ENCODE data around the gene LRPPRC. TPM values are rescaled to one million over a fixed set of nuclear protein-coding genes. Genes with fewer than 3 reads are reported as not detected.

LRPPRC gene
- total RNA-seq, 1 experiment from 2014 or later, result 82.7 TPM

DNA sequence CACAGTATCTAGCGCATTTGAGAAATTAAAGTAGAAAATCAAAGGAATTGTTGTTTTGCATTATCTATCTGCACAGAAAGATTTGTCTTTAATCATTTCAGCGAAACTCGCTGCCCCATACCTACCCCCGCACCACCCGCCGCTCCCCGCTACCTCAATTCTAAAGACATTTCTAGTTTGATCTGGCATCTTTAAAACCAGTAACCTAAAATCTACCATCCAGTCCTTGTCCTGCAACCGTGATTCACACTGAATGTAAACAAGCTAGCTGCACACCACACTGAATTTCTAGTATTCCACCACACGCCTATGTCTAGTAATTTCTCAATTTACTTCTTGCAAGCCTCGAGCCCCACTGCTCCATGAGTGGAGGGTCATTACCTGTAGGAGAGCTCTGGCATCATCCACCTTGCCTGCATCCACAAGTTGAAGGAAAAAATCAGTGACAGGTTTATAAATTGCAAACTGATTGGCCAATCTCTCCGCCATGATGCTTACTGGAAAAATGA is 96.9 kb downstream of the LRPPRC start:
- no peak for DNase-seq
- peaks cover 46% of the 10 kb centered on the region for H3K36me3 ChIP-seq (ENCODE audit: insufficient read depth, low read length)
- no peak overlapping the region for H3K9ac ChIP-seq (ENCODE audit: low read length)
- H3K4me2 ChIP-seq (ENCODE audit: low read depth, low read length, poor library complexity, severe bottlenecking), result no peak overlapping the region
- no peak overlapping the region for H3K4me3 ChIP-seq (ENCODE audit: low read length)
- no peaks in the 10 kb centered on the region for H4K20me1 ChIP-seq (ENCODE audit: insufficient read depth, low read depth, low read length)
- H3K79me2 ChIP-seq (ENCODE audit: low read length), result peaks cover 15% of the 10 kb centered on the region
- H3K4me1 ChIP-seq (ENCODE audit: low read length), result no peaks in the 10 kb centered on the region
- H3K9me2 ChIP-seq (replicated peaks; ENCODE audit: insufficient read depth, low read length), result no peaks in the 10 kb centered on the region
- H2AFZ ChIP-seq (ENCODE audit: low read length), result no peak overlapping the region
- H3K9me3 ChIP-seq (ENCODE audit: low read length), result no peaks in the 10 kb centered on the region
- no peaks in the 10 kb centered on the region for H3K27me3 ChIP-seq (ENCODE audit: low read length)
- no peak overlapping the region for H3K27ac ChIP-seq (ENCODE audit: low read length)

- peaks cover 52% of the 10 kb centered on the region for H3K36me3 ChIP-seq (ENCODE audit: insufficient read depth, low read length)
Measured at GRCh38 chr2:43898134-43898837, 97.5 kb downstream of the LRPPRC start.

DNA sequence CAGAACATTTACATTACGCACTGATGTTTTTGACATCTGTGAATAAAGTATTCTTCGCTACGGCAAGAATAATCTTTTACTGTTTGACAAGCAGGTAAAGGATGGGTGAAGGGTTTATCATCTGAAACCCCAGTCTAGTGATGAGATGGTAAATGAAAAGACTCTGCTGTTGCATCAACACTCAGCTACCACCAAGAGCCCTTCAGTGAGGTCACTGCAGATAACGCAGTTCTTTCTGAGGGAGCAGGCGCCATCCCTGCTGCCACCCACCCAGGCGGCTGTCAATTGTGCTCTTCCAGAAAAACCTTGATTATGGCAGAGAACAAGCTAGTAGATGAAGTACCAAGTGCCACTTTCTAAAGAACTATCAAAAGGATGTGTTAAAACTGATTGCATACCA is 98.3 kb downstream of the LRPPRC start:
- DNase-seq, result no peak
- H3K36me3 ChIP-seq (ENCODE audit: insufficient read depth, low read length), result peaks cover 59% of the 10 kb centered on the region
- no peaks in the 10 kb centered on the region for H3K4me1 ChIP-seq (ENCODE audit: low read length)
- no peak overlapping the region for H3K27ac ChIP-seq (ENCODE audit: low read length)
- no peaks in the 10 kb centered on the region for H4K20me1 ChIP-seq (ENCODE audit: insufficient read depth, low read depth, low read length)
- no peaks in the 10 kb centered on the region for H3K9me3 ChIP-seq (ENCODE audit: low read length)
- no peak overlapping the region for H3K9ac ChIP-seq (ENCODE audit: low read length)
- H3K4me2 ChIP-seq (ENCODE audit: low read depth, low read length, poor library complexity, severe bottlenecking), result no peak overlapping the region
- H2AFZ ChIP-seq (ENCODE audit: low read length), result no peak overlapping the region
- no peaks in the 10 kb centered on the region for H3K9me2 ChIP-seq (replicated peaks; ENCODE audit: insufficient read depth, low read length)
- no peak overlapping the region for H3K4me3 ChIP-seq (ENCODE audit: low read length)
- H3K79me2 ChIP-seq (ENCODE audit: low read length), result peaks cover 7% of the 10 kb centered on the region
- no peaks in the 10 kb centered on the region for H3K27me3 ChIP-seq (ENCODE audit: low read length)

More at GRCh38 chr2:43898134-43898837, 97.5 kb downstream of the LRPPRC start:
- Histone ChIP-seq H3K9me3 (ENCODE audit: low read length) (no peaks in the 10 kb centered on the region), H3K9ac (ENCODE audit: low read length) (no peak overlapping the region), H4K20me1 (ENCODE audit: insufficient read depth, low read depth, low read length) (no peaks in the 10 kb centered on the region), H3K9me2 (replicated peaks; ENCODE audit: insufficient read depth, low read length) (no peaks in the 10 kb centered on the region), H3K79me2 (ENCODE audit: low read length) (peaks cover 14% of the 10 kb centered on the region), H3K4me2 (ENCODE audit: low read depth, low read length, poor library complexity, severe bottlenecking) (no peak overlapping the region), H3K27me3 (ENCODE audit: low read length) (no peaks in the 10 kb centered on the region), H2AFZ (ENCODE audit: low read length) (no peak overlapping the region), H3K4me1 (ENCODE audit: low read length) (no peaks in the 10 kb centered on the region), H3K27ac (ENCODE audit: low read length) (no peak overlapping the region), H3K4me3 (ENCODE audit: low read length) (no peak overlapping the region)
- no peak for DNase-seq

GRCh38 chr2:43896906-43897305 is 98.9 kb downstream of the LRPPRC start:
- no peak overlapping the region for H3K4me3 ChIP-seq (ENCODE audit: low read length)
- H3K4me1 ChIP-seq (ENCODE audit: low read length), result no peaks in the 10 kb centered on the region
- H3K79me2 ChIP-seq (ENCODE audit: low read length), result peaks cover 4% of the 10 kb centered on the region
- no peaks in the 10 kb centered on the region for H3K27me3 ChIP-seq (ENCODE audit: low read length)
- H4K20me1 ChIP-seq (ENCODE audit: insufficient read depth, low read depth, low read length), result no peaks in the 10 kb centered on the region
- no peak overlapping the region for H3K9ac ChIP-seq (ENCODE audit: low read length)
- no peaks in the 10 kb centered on the region for H3K9me2 ChIP-seq (replicated peaks; ENCODE audit: insufficient read depth, low read length)
- H3K4me2 ChIP-seq (ENCODE audit: low read depth, low read length, poor library complexity, severe bottlenecking), result no peak overlapping the region
- H3K9me3 ChIP-seq (ENCODE audit: low read length), result no peaks in the 10 kb centered on the region
- H3K36me3 ChIP-seq (ENCODE audit: insufficient read depth, low read length), result peaks cover 61% of the 10 kb centered on the region
- H3K27ac ChIP-seq (ENCODE audit: low read length), result no peak overlapping the region
- no peak overlapping the region for H2AFZ ChIP-seq (ENCODE audit: low read length)
- DNase-seq, result no peak

GRCh38 chr2:43894743-43895142 is 101.0 kb downstream of the LRPPRC start:
- no peak for DNase-seq
- Histone ChIP-seq H3K9me3 (ENCODE audit: low read length) (no peaks in the 10 kb centered on the region), H3K9ac (ENCODE audit: low read length) (no peak overlapping the region), H2AFZ (ENCODE audit: low read length) (no peak overlapping the region), H3K4me3 (ENCODE audit: low read length) (no peak overlapping the region), H3K27me3 (ENCODE audit: low read length) (no peaks in the 10 kb centered on the region), H3K79me2 (ENCODE audit: low read length) (no peaks in the 10 kb centered on the region), H3K36me3 (ENCODE audit: insufficient read depth, low read length) (peaks cover 58% of the 10 kb centered on the region; the same call in 1 of the 2 replicates), H3K9me2 (replicated peaks; ENCODE audit: insufficient read depth, low read length) (no peaks in the 10 kb centered on the region), H3K4me2 (ENCODE audit: low read depth, low read length, poor library complexity, severe bottlenecking) (no peak overlapping the region), H3K4me1 (ENCODE audit: low read length) (no peaks in the 10 kb centered on the region), H4K20me1 (ENCODE audit: insufficient read depth, low read depth, low read length) (no peaks in the 10 kb centered on the region), H3K27ac (ENCODE audit: low read length) (no peak overlapping the region)

- no peaks in the 10 kb centered on the region for H3K79me2 ChIP-seq (ENCODE audit: low read length)
- no peaks in the 10 kb centered on the region for H3K9me2 ChIP-seq (replicated peaks; ENCODE audit: insufficient read depth, low read length)
- no peak overlapping the region for H3K4me2 ChIP-seq (ENCODE audit: low read depth, low read length, poor library complexity, severe bottlenecking)
- H3K4me3 ChIP-seq (ENCODE audit: low read length), result no peak overlapping the region
- no peak overlapping the region for H3K9ac ChIP-seq (ENCODE audit: low read length)
- peaks cover 61% of the 10 kb centered on the region for H3K36me3 ChIP-seq (ENCODE audit: insufficient read depth, low read length)
- H2AFZ ChIP-seq (ENCODE audit: low read length), result no peak overlapping the region
- no peaks in the 10 kb centered on the region for H3K9me3 ChIP-seq (ENCODE audit: low read length)
- DNase-seq, result no peak
- no peak overlapping the region for H3K27ac ChIP-seq (ENCODE audit: low read length)
- H3K4me1 ChIP-seq (ENCODE audit: low read length), result no peaks in the 10 kb centered on the region
- no peaks in the 10 kb centered on the region for H4K20me1 ChIP-seq (ENCODE audit: insufficient read depth, low read depth, low read length)
- H3K27me3 ChIP-seq (ENCODE audit: low read length), result no peaks in the 10 kb centered on the region
Measured at GRCh38 chr2:43890855-43891254, 104.9 kb downstream of the LRPPRC start.

GRCh38 chr2:43889416-43889815 is 106.4 kb downstream of the LRPPRC start:
- no peak overlapping the region for H3K4me3 ChIP-seq (ENCODE audit: low read length)
- peaks cover 54% of the 10 kb centered on the region for H3K36me3 ChIP-seq (ENCODE audit: insufficient read depth, low read length)

DNA sequence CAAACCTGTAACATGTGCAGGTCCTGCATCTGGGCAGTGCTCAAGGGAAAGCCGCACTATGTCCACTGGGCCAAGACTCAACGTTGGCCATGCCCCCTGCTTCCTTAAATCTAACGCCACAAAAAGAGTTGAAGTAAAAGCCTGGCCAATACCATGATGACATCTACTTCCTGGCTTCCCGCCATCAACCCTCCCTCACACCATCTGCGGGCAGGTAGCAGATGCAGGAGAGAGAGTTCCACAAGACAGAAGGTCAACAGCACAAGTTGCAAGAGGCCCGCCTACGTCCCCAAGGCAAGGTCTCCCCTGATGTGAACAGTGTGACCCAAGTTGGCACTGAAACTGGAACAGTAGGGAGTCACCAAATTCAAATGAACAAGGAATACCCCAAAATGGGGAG is 108.6 kb downstream of the LRPPRC start:
- H3K4me3 ChIP-seq (ENCODE audit: low read length), result no peak overlapping the region
- no peaks in the 10 kb centered on the region for H4K20me1 ChIP-seq (ENCODE audit: insufficient read depth, low read depth, low read length)
- DNase-seq, result peak; percentile 27
- no peaks in the 10 kb centered on the region for H3K27me3 ChIP-seq (ENCODE audit: low read length)
- H3K79me2 ChIP-seq (ENCODE audit: low read length), result no peaks in the 10 kb centered on the region
- H3K36me3 ChIP-seq (ENCODE audit: insufficient read depth, low read length), result peaks cover 36% of the 10 kb centered on the region
- H3K9ac ChIP-seq (ENCODE audit: low read length), result no peak overlapping the region
- no peaks in the 10 kb centered on the region for H3K9me2 ChIP-seq (replicated peaks; ENCODE audit: insufficient read depth, low read length)
- H2AFZ ChIP-seq (ENCODE audit: low read length), result no peak overlapping the region
- H3K4me2 ChIP-seq (ENCODE audit: low read depth, low read length, poor library complexity, severe bottlenecking), result no peak overlapping the region
- H3K27ac ChIP-seq (ENCODE audit: low read length), result no peak overlapping the region
- no peaks in the 10 kb centered on the region for H3K4me1 ChIP-seq (ENCODE audit: low read length)
- H3K9me3 ChIP-seq (ENCODE audit: low read length), result no peaks in the 10 kb centered on the region

More at GRCh38 chr2:43889416-43889815, 106.4 kb downstream of the LRPPRC start:
- no peak for DNase-seq
- H3K9me2 ChIP-seq (replicated peaks; ENCODE audit: insufficient read depth, low read length), result no peaks in the 10 kb centered on the region
- H3K27me3 ChIP-seq (ENCODE audit: low read length), result no peaks in the 10 kb centered on the region
- H3K4me1 ChIP-seq (ENCODE audit: low read length), result no peaks in the 10 kb centered on the region
- no peak overlapping the region for H3K27ac ChIP-seq (ENCODE audit: low read length)
- no peaks in the 10 kb centered on the region for H3K9me3 ChIP-seq (ENCODE audit: low read length)
- no peaks in the 10 kb centered on the region for H4K20me1 ChIP-seq (ENCODE audit: insufficient read depth, low read depth, low read length)
- no peak overlapping the region for H3K4me2 ChIP-seq (ENCODE audit: low read depth, low read length, poor library complexity, severe bottlenecking)
- no peak overlapping the region for H2AFZ ChIP-seq (ENCODE audit: low read length)
- no peak overlapping the region for H3K9ac ChIP-seq (ENCODE audit: low read length)
- H3K79me2 ChIP-seq (ENCODE audit: low read length), result no peaks in the 10 kb centered on the region
